WTC11 (cell line): ENCODE results near the gene ILKAP. TPM values are rescaled to one million over a fixed set of nuclear protein-coding genes. Genes with fewer than 3 reads are reported as not detected.
A peak's percentile ranks its signal among the peaks of the same experiment; 100 is the strongest.

Experiments
- ATAC-seq: fragments of 200-7000 bp; cut with Tn5 transposase; 2 replicates; pipeline ENCODE4 v1.10.0; 2021; ENCODE audit warnings: mild to moderate bottlenecking, moderate library complexity
- CTCF ChIA-PET: fragments of 300-600 bp; sonication (Branson Sonifier 250); formaldehyde crosslinking; loops from one replicate; lab custom pipeline; 2021; ENCODE audit warnings: antibody characterized with exemption; lab: Charles Lee
- POLR2A ChIA-PET: fragments of 350-600 bp; sonication (Branson Sonifier 250); formaldehyde crosslinking; loops from one replicate; lab custom pipeline; 2021; ENCODE audit warnings: antibody characterized with exemption; lab: Charles Lee
- DNase-seq: peaks from one replicate; pipeline ENCODE4 v3.0.0; 2021; ENCODE audit warnings: low spot score
- H3K27ac Mint-ChIP-seq: 2 replicates; pipeline ENCODE4 v1.8.0; 2021; ENCODE audit warnings: mixed read lengths
- H3K27me3 Mint-ChIP-seq: 2 replicates; pipeline ENCODE4 v1.8.0; 2021; ENCODE audit warnings: low read depth, mild to moderate bottlenecking, moderate library complexity, mixed read lengths
- H3K36me3 Mint-ChIP-seq: 2 replicates; pipeline ENCODE4 v1.8.0; 2021; ENCODE audit warnings: mixed read lengths
- H3K4me1 Mint-ChIP-seq: 2 replicates; pipeline ENCODE4 v1.8.0; 2022; ENCODE audit warnings: mixed read lengths
- H3K4me3 Mint-ChIP-seq: 2 replicates; pipeline ENCODE4 v1.8.0; 2021; ENCODE audit warnings: mild to moderate bottlenecking, moderate library complexity, mixed read lengths
- H3K9me3 Mint-ChIP-seq: 2 replicates; pipeline ENCODE4 v1.8.0; 2021; ENCODE audit warnings: mixed read lengths
- ATF2 ChIP-seq: sonication (generic); formaldehyde crosslinking; IDR thresholded peaks from 2 replicates; pipeline ENCODE4 v1.8.1; 2022; ENCODE audit warnings: low read depth, missing genetic modification reagents, borderline replicate concordance
- CREM ChIP-seq: sonication (generic); formaldehyde crosslinking; IDR thresholded peaks from 2 replicates; pipeline ENCODE4 v1.8.1; 2022; ENCODE audit warnings: mild to moderate bottlenecking, missing genetic modification reagents, moderate library complexity
- E2F1 ChIP-seq: sonication (generic); formaldehyde crosslinking; IDR thresholded peaks from 2 replicates; pipeline ENCODE4 v1.8.0; 2022; ENCODE audit warnings: mild to moderate bottlenecking, missing genetic modification reagents
- E2F5 ChIP-seq: sonication (generic); formaldehyde crosslinking; IDR thresholded peaks from 2 replicates; pipeline ENCODE4 v1.8.1; 2022; ENCODE audit warnings: mild to moderate bottlenecking, moderate library complexity, missing genetic modification reagents
- FOXP1 ChIP-seq: sonication (generic); formaldehyde crosslinking; IDR thresholded peaks from 2 replicates; pipeline ENCODE4 v1.8.0; 2022; ENCODE audit warnings: missing genetic modification reagents, mild to moderate bottlenecking, moderate library complexity, borderline replicate concordance
- HMGXB4 ChIP-seq: sonication (generic); formaldehyde crosslinking; IDR thresholded peaks from 2 replicates; pipeline ENCODE4 v1.8.1; 2023; ENCODE audit warnings: mild to moderate bottlenecking, moderate library complexity, missing genetic modification reagents
- IRF2 ChIP-seq: sonication (generic); formaldehyde crosslinking; IDR thresholded peaks from 2 replicates; pipeline ENCODE4 v1.8.0; 2022; ENCODE audit warnings: low read depth, missing genetic modification reagents, borderline replicate concordance
- NFATC4 ChIP-seq: fragments of 250-450 bp; sonication (Bioruptor Pico); IDR thresholded peaks from 2 replicates; pipeline ENCODE4 v1.9.0; 2021; ENCODE audit warnings: mild to moderate bottlenecking
- NFE2L1 ChIP-seq: sonication (generic); formaldehyde crosslinking; IDR thresholded peaks from 2 replicates; pipeline ENCODE4 v1.8.1; 2023; ENCODE audit warnings: missing genetic modification reagents
- NR2C2 ChIP-seq: sonication (generic); formaldehyde crosslinking; IDR thresholded peaks from 2 replicates; pipeline ENCODE4 v1.8.0; 2022; ENCODE audit warnings: mild to moderate bottlenecking, missing genetic modification reagents
- SP1 ChIP-seq: sonication (generic); formaldehyde crosslinking; conservative IDR thresholded peaks from 2 replicates; pipeline ENCODE4 v1.8.1; 2022; ENCODE audit warnings: missing genetic modification reagents
- TEAD4 ChIP-seq: sonication (generic); formaldehyde crosslinking; IDR thresholded peaks from 2 replicates; pipeline ENCODE4 v1.8.0; 2022; ENCODE audit warnings: mild to moderate bottlenecking, missing genetic modification reagents
- USF2 ChIP-seq: sonication (generic); formaldehyde crosslinking; IDR thresholded peaks from 2 replicates; pipeline ENCODE4 v1.8.1; 2023; ENCODE audit warnings: mild to moderate bottlenecking, missing genetic modification reagents, moderate library complexity
- ZSCAN18 ChIP-seq: fragments of 250-450 bp; sonication (Bioruptor Pico); IDR thresholded peaks from 2 replicates; pipeline ENCODE4 v2.1.2; 2022; ENCODE audit warnings: mild to moderate bottlenecking, moderate library complexity
- total RNA-seq: library from RNA; stranded (reverse); gene quantifications from 3 replicates; pipeline ENCODE4 v1.2.3, GENCODE V29; 2021

The ILKAP gene
- total RNA-seq, 1 experiment from 2014 or later: 32.7 TPM

DNA sequence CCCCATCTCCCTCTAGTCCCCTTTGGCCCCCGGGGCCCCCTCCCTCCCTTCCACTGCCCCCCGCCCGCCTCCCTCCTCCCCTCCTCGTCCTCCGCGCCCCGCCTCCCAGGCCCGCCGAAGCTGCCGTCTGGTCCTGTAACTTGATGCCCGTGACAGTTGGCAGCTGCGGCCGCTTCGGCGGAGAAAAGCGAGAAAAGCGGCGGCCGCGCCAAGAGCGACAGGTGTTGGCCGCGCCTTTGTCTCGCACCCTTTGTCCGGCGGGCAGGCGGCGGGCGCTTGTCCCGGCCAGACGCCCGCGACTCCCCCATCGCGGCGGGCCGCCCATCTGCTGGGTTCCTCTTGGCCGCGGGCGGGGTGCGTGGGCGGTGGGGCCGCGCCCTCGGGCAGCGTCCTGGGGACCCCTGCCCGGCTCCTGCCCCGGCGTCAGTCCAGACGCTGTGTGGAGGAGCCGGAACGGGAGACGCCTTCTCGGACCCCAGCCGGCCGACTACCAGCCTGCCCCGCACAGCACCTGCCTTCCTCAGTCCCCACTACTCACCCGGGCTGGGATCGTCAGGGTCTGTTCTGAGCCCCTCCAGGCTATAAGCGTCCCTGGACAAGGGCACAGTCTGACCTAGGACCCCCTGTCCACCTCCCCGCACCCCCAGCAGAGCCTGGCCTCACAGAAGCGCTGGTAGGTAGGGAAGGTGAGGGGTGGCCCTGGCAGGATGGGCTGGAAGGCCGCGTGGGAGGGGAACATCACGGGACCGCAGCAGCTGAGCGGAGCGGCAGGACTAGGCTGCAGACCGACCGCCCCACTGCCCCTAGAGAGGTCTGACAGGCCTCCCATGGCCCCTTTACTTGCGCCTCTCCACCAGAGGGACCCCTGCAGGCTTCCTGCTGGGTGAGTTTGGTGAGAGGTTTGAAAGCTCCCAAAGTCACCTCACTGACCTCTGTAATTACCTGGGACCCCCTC, 37.5 kb upstream of the ILKAP start:
- DNase-seq (peak; percentile 89), ATAC-seq (peak; percentile 46)
- H3K9me3 Mint-ChIP-seq: no peaks in the 10 kb centered on the region
- no peak overlapping the region for H3K27ac Mint-ChIP-seq
- H3K27me3 Mint-ChIP-seq: peaks cover 42% of the 10 kb centered on the region
- CTCF ChIA-PET: interaction anchor here (0.6 to 3.3 kb wide), 2 partner anchors 22 to 378 kb away, joined by 3 to 21 read pairs; no protein-coding TSS in a partner anchor
- H3K36me3 Mint-ChIP-seq: peaks cover 10% of the 10 kb centered on the region
- H3K4me1 Mint-ChIP-seq: peaks cover 16% of the 10 kb centered on the region
- POLR2A ChIA-PET: interaction anchor here (1.1 kb wide), 1 partner anchor 10 kb away, joined by 3 read pairs; no protein-coding TSS in a partner anchor
- peak overlapping the region; percentile 87 for H3K4me3 Mint-ChIP-seq
- 0 out of 2 replicates have a peak, but pooled peaks have one; percentile 20 for TF ChIP-seq CREM
- peak; percentile 77; the same call in 1 of the 2 replicates for TF ChIP-seq FOXP1
- no peak for TF ChIP-seq ZSCAN18 (CRISPR knock-in tag)
- TF ChIP-seq NFE2L1: no peak
- no peak for TF ChIP-seq E2F1 (CRISPR knock-in tag)
- 0 out of 2 replicates have a peak, but pooled peaks have one; percentile 36 for TF ChIP-seq SP1 (CRISPR knock-in tag)
- no peak for TF ChIP-seq NFATC4 (CRISPR knock-in tag)
- TF ChIP-seq HMGXB4 (CRISPR knock-in tag): 0 out of 2 replicates have a peak, but pooled peaks have one; percentile 32
- no peak; the same call in 1 of the 2 replicates for TF ChIP-seq E2F5 (CRISPR knock-in tag)
- no peak for TF ChIP-seq ATF2 (CRISPR knock-in tag)
- TF ChIP-seq NR2C2: no peak
- no peak for TF ChIP-seq IRF2 (CRISPR knock-in tag)
- no peak for TF ChIP-seq TEAD4 (CRISPR knock-in tag)
- peak; percentile 15; the same call in 1 of the 2 replicates for TF ChIP-seq USF2 (CRISPR knock-in tag)
